HG03064 (cell line): ENCODE data around the gene CDH5.
"Not testable (repeated sequence)": the region's sequence is repeated elsewhere in the genome, so short reads cannot be mapped to it uniquely, and the experiment has no call there.

Experiments used
- ATAC-seq: cut with Tn5 transposase; IDR thresholded peaks from one replicate; pipeline ENCODE4 v1.9.1; 2021; ENCODE audit warnings: low read depth; ENCODE audit not compliant: unreplicated experiment

The CDH5 gene

GRCh38 chr16:66431760-66432159, 65.3 kb downstream of the CDH5 start:
- no peak for ATAC-seq

- no peak for ATAC-seq
Observed at GRCh38 chr16:66432429-66432828, 65.9 kb downstream of the CDH5 start.

GRCh38 chr16:66434619-66435430, 68.3 kb downstream of the CDH5 start:
- no peak for ATAC-seq

- ATAC-seq = no peak
Observed at GRCh38 chr16:66435896-66436295, 69.4 kb downstream of the CDH5 start.

- no peak for ATAC-seq
Observed at GRCh38 chr16:66437391-66437945, 71.0 kb downstream of the CDH5 start.

GRCh38 chr16:66438536-66438935, 72.0 kb downstream of the CDH5 start:
- no peak for ATAC-seq

GRCh38 chr16:66439051-66439730, 72.7 kb downstream of the CDH5 start:
- no peak for ATAC-seq

GRCh38 chr16:66440271-66440802, 73.8 kb downstream of the CDH5 start:
- no peak for ATAC-seq

GRCh38 chr16:66440970-66441369, 74.5 kb downstream of the CDH5 start:
- no peak for ATAC-seq

- ATAC-seq = no peak
Observed at GRCh38 chr16:66441586-66442375, 75.3 kb downstream of the CDH5 start.

- no peak for ATAC-seq
Observed at GRCh38 chr16:66442502-66443268, 76.2 kb downstream of the CDH5 start.

GRCh38 chr16:66443269-66443652, 76.8 kb downstream of the CDH5 start:
- ATAC-seq = no peak

GRCh38 chr16:66444049-66444481, 77.6 kb downstream of the CDH5 start:
- no peak for ATAC-seq

GRCh38 chr16:66446737-66447136, 80.2 kb downstream of the CDH5 start:
- no peak for ATAC-seq

- ATAC-seq = no peak
Observed at GRCh38 chr16:66447491-66447890, 81.0 kb downstream of the CDH5 start.

GRCh38 chr16:66451548-66451947, 85.1 kb downstream of the CDH5 start:
- ATAC-seq = no peak

GRCh38 chr16:66453230-66453629, 86.7 kb downstream of the CDH5 start:
- not testable (repeated sequence) for ATAC-seq
